PFSK-1 (cell line): ENCODE results near the gene GPR55.

Source experiments
- POLR2AphosphoS5 ChIP-seq: IDR thresholded peaks from 2 replicates; pipeline ENCODE4 v1.6.1; 2012; ENCODE audit warnings: low read depth, mild to moderate bottlenecking, control low read depth, low read length, moderate library complexity
- SIN3A ChIP-seq: IDR thresholded peaks from 2 replicates; pipeline ENCODE4 v1.6.1; 2012; ENCODE audit warnings: mild to moderate bottlenecking, low read length, moderate library complexity, borderline replicate concordance; ENCODE audit not compliant: insufficient read depth
- TAF1 ChIP-seq: IDR thresholded peaks from 2 replicates; pipeline ENCODE4 v1.6.1; 2012; ENCODE audit warnings: low read length, control low read depth, borderline replicate concordance; ENCODE audit not compliant: insufficient read depth

GRCh38 chr2:230899786-230900185 is 25.3 kb downstream of the GPR55 start:
- TF ChIP-seq SIN3A = no peak
- no peak for TF ChIP-seq POLR2AphosphoS5
- no peak for TF ChIP-seq TAF1
